ENCODE measurements around the gene NPY4R2.
"Not testable (repeated sequence)": the region's sequence is repeated elsewhere in the genome, so short reads cannot be mapped to it uniquely, and the experiment has no call there.

Gene NPY4R2

DNA sequence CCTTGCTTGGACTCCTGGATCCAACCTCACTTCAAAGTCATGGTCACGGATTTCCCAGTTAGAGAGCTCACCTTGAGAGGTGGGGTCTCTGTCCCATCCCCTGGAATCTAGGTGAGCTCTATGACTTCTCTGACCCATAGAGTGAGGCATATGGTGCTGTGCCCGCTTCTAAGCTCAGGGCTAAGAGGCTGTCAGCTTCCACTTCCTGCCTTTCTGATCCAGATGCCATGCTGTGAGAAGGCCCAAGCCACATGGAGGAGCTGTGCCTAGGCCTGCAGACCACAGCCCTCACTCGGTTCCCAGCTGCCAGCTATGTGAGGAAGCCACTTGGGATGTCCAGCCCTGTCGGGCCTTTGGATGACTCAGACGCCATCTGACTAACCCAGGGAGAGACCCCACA, 41.2 kb downstream of the NPY4R2 start:
- peak; percentile 25 for ATAC-seq
- not testable (repeated sequence) for DNase-seq

DNA sequence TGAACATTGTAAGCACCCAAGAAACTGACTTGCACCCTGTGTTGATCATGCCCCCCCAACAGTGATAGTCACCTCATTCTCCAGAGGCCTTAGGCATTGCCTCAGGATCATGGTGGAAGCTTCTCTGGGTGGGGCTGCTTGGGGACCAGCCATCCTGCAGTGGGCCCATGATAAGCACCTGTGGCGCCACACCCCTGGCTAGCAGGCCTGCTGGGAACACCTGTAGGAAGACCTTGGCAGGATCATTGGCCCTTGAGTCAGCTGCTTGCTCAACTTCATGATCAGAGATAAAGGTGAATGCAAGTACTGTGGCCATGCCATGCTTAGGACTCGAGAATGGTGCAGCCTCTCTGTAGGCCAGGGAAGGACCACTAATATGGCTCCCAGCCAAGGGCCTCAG, 42.2 kb downstream of the NPY4R2 start:
- not testable (repeated sequence) for DNase-seq, H3K4me3 Mint-ChIP-seq, H3K27me3 Mint-ChIP-seq, H3K27ac Mint-ChIP-seq, H3K9me3 Mint-ChIP-seq, H3K4me1 Mint-ChIP-seq, ATAC-seq

More for the DNA sequence above, 41.2 kb downstream of the NPY4R2 start:
- H3K4me1 Mint-ChIP-seq, H3K27ac Mint-ChIP-seq, H3K9me3 Mint-ChIP-seq, H3K4me3 Mint-ChIP-seq, H3K27me3 Mint-ChIP-seq: not testable (repeated sequence)

DNA sequence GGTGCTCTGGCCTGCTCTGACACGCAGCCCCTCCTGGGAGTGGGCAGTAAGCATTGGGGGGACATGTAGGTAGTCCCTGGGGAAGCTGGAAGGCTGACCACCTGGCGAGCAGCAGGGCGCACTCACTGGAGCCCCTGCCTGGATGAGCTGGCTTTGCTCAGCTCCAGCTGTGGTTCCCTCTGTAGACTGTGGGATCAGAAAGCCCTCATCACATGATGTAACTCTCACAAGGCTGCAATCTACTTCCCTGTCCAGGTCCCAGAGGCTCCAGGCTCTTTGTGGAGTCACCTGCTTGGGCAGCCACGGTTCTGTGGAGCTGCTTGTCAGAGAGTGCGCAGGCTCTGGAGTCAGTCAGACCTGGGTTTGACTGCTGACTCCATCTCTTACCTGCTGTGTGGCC, 44.3 kb downstream of the NPY4R2 start:
- H3K27me3 Mint-ChIP-seq, H3K9me3 Mint-ChIP-seq, H3K27ac Mint-ChIP-seq, DNase-seq, ATAC-seq, H3K4me3 Mint-ChIP-seq, H3K4me1 Mint-ChIP-seq: not testable (repeated sequence)

DNA sequence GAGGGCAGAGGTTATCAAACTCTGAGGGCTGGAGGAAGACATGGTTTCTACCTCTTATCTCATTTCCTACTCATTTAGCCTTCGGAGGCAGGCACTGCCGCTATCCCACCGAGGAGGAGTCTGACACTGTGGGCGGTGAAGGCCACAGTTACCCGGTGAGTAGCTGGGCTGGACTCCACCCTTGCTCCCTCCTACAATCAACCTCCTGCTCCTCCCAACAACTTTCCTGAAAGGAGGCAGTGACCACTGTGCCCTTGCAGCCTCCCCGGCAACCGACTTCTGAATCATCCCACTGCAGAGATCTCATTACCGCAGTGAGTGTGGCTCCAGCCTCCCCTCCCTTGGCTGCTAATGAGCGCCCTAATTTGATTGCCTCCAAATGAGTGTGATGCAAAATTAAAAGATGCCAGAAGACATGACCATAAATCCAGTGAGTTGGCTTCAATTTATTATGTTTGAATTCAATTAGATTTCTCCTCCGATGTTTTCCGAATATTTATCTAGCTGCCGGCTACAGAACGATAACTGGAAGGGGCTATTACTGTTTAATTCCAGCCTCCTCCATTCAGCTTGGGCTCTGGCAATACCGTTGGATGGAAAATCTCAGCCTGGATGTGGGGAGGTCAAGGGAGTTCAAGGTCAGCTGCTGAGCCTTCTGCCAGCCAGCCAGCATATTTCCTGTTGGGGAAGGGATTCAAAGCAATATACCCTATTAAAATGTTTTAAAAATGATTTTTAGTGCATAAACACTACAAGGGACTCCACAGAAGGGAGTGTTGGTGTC, 46.0 kb downstream of the NPY4R2 start:
- H3K27ac Mint-ChIP-seq, H3K9me3 Mint-ChIP-seq, H3K27me3 Mint-ChIP-seq, H3K4me3 Mint-ChIP-seq, H3K4me1 Mint-ChIP-seq, DNase-seq, ATAC-seq: not testable (repeated sequence)

DNA sequence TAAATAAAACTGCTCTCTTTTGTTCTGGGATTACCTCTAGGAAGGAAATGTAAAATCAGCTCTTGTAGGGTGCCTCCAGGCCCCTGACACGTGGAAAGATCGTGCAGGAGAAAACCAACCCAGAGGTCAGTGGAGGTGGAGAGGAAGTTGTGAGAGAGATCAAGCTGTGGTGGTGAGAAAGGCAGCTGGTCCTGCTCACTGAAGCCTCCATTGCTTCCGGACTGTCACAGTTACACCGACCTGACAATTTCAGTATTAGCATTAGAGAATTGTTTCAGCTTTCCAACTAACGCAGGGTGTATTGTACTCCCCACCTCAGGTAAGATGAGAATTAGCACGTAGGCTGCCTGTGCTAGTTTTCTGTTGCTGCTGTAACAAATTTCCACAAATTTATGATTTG, 50.5 kb downstream of the NPY4R2 start:
- not testable (repeated sequence) for DNase-seq, H3K27me3 Mint-ChIP-seq, H3K9me3 Mint-ChIP-seq, H3K27ac Mint-ChIP-seq, ATAC-seq, H3K4me3 Mint-ChIP-seq, H3K4me1 Mint-ChIP-seq

DNA sequence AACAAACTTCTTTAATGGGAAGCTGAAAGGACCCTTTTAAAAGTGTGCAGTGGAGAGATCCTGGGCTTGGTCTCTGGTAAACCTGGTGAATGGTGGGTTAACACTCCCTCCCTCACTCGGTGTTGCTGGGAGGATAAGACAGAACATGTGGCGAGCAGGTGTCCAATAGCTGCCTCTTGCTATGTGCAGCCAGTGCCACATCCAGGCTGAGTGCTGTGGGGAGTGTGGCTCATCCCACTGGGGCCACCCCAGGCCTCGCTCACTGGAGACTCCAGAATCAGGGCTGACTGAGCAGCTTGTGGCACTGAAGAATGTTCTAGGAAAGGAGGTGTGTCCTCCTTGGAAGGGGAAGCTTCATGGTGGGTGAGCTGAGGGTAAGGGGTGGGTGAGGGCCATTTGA, 51.6 kb downstream of the NPY4R2 start:
- ATAC-seq, H3K4me3 Mint-ChIP-seq, H3K4me1 Mint-ChIP-seq, H3K27me3 Mint-ChIP-seq, DNase-seq, H3K9me3 Mint-ChIP-seq, H3K27ac Mint-ChIP-seq: not testable (repeated sequence)

DNA sequence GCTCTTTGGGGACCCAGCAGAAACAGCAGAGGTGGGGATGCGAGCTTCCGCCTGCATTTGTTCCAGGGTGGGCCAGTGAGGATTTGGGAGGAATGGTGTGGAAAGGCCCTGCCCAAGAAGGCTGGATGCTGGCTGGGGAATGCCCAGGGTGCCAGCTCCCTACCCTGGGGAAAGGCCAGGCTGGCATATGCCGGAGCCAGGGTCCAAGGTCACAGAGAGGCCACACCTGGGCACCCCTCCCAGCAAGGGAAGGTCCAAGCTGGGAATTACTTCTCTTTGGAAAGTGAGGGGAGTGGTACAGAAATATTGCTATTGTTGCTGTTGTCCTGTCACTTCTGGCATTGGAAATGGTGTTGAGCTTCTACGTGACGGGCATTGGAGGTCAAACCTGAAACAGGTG, 53.1 kb downstream of the NPY4R2 start:
- ATAC-seq, DNase-seq, H3K9me3 Mint-ChIP-seq, H3K4me3 Mint-ChIP-seq, H3K27ac Mint-ChIP-seq, H3K27me3 Mint-ChIP-seq, H3K4me1 Mint-ChIP-seq: not testable (repeated sequence)

DNA sequence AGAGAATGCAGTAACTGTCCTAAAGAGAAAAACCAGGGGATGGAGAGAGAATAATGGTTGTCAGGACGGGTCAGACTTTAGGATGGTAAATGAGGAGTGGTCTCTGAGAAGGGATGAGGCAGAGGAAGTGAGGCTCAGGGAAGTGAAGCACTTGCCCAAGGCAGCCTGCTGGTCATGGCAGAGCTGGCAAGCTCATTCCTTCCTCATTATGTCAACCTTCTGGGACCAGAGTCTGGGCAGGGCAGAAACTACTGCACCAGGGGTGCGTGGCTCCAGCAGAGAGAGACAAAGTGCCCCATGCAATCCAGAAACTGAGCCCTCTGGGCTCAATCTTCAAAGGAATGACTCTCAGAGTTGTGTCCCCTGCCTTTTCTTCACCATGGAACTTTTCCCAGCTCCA, 53.6 kb downstream of the NPY4R2 start:
- H3K9me3 Mint-ChIP-seq, ATAC-seq, H3K4me1 Mint-ChIP-seq, DNase-seq, H3K4me3 Mint-ChIP-seq, H3K27ac Mint-ChIP-seq, H3K27me3 Mint-ChIP-seq: not testable (repeated sequence)
